T-cell (primary cell): ENCODE results near the gene MRGPRF. TPM values are rescaled to one million over a fixed set of nuclear protein-coding genes. Genes with fewer than 3 reads are reported as not detected.
A peak's percentile ranks its signal among the peaks of the same experiment; 100 is the strongest.

Experiments used
- ATAC-seq, 4 experiments: fragments of 200-7000 bp in 3 of 4; fragments of 150-1000 bp in 1 of 4; cut with Tn5 transposase; replicated peaks in 1 of 4; 1 replicate in 3 of 4; 2 replicates in 1 of 4; pipeline ENCODE4 v1.10.0; 2021; ENCODE audit warnings: moderate library complexity in 3 of 4, mild to moderate bottlenecking in 2 of 4, moderate number of reproducible peaks in 1 of 4
- CTCF ChIA-PET, 2 donors: fragments of 300-600 bp; sonication (Branson Sonifier 250); formaldehyde crosslinking; loops; one replicate each; lab custom pipeline; 2022; ENCODE audit warnings: antibody characterized with exemption in 2 of 2; lab: Charles Lee
- POLR2A ChIA-PET, 2 donors: fragments of 300-600 bp; sonication (Branson Sonifier 250); formaldehyde crosslinking; loops; one replicate each; lab custom pipeline; 2022; ENCODE audit warnings: antibody characterized with exemption in 2 of 2; lab: Charles Lee
- DNase-seq, 35 experiments: peaks; one replicate each; pipeline versions ENCODE4 v3.0.0 to v3.0.0-alpha.2; 2013 to 2023
- H3K27ac ChIP-seq: one replicate; pipeline ENCODE4 v1.5.1; 2013; ENCODE audit warnings: low read length
- H3K27me3 ChIP-seq, 2 experiments: replicated peaks in 1 of 2; 1 replicate in 1 of 2; 2 replicates in 1 of 2; pipeline versions ENCODE4 v1.6.1 to v1.7.0; 2013; ENCODE audit warnings: low read length in 1 of 2, mixed read lengths in 1 of 2; ENCODE audit not compliant: control insufficient read depth in 2 of 2, insufficient read depth in 2 of 2; ENCODE audit errors: extremely low read depth in 1 of 2
- H3K36me3 ChIP-seq, 2 donors: 1 replicate in 1 of 2; 2 replicates in 1 of 2; pipeline versions ENCODE4 v1.6.1 to v1.7.0; 2013; ENCODE audit warnings: low read length in 1 of 2; ENCODE audit not compliant: control insufficient read depth in 2 of 2, insufficient read depth in 1 of 2; ENCODE audit errors: extremely low read depth in 1 of 2
- H3K4me1 ChIP-seq, 2 experiments: 1 replicate in 1 of 2; 2 replicates in 1 of 2; pipeline versions ENCODE4 v1.6.1 to v1.7.0; 2013; ENCODE audit warnings: low read length in 2 of 2, mixed read lengths in 1 of 2; ENCODE audit not compliant: insufficient read depth in 2 of 2, control insufficient read depth in 1 of 2; ENCODE audit errors: extremely low read depth in 1 of 2
- H3K4me3 ChIP-seq, 2 donors: 1 replicate in 1 of 2; 2 replicates in 1 of 2; pipeline versions ENCODE4 v1.5.1 to v1.7.0; 2013; ENCODE audit warnings: mild to moderate bottlenecking in 2 of 2, low read length in 1 of 2, moderate library complexity in 1 of 2; ENCODE audit not compliant: control insufficient read depth in 1 of 2; ENCODE audit errors: extremely low read depth in 1 of 2
- H3K9me3 ChIP-seq: 2 replicates; pipeline ENCODE4 v1.7.0; 2013
- H3K27ac Mint-ChIP-seq, 2 donors: one replicate each; pipeline ENCODE4 v1.8.0; 2020 to 2021; ENCODE audit warnings: mild to moderate bottlenecking in 2 of 2, mixed read lengths in 2 of 2
- H3K27me3 Mint-ChIP-seq, 2 donors: one replicate each; pipeline ENCODE4 v1.8.0; 2021 to 2022; ENCODE audit warnings: mixed read lengths in 2 of 2
- H3K36me3 Mint-ChIP-seq: one replicate; pipeline ENCODE4 v1.8.0; 2021; ENCODE audit warnings: mixed read lengths
- H3K4me1 Mint-ChIP-seq, 3 donors: one replicate each; pipeline ENCODE4 v1.8.0; 2020 to 2022; ENCODE audit warnings: mixed read lengths in 3 of 3, mild to moderate bottlenecking in 1 of 3
- H3K4me3 Mint-ChIP-seq, 3 donors: one replicate each; pipeline ENCODE4 v1.8.0; 2020 to 2022; ENCODE audit warnings: mild to moderate bottlenecking in 3 of 3, mixed read lengths in 3 of 3, moderate library complexity in 3 of 3
- H3K9me3 Mint-ChIP-seq, 3 donors: one replicate each; pipeline ENCODE4 v1.8.0; 2020 to 2022; ENCODE audit warnings: mixed read lengths in 3 of 3
- WGBS: methylation state at CpG from one replicate; pipeline ENCODE4 v1.1.5; 2013; ENCODE audit warnings: missing lambda C conversion rate; ENCODE audit not compliant: insufficient coverage; 5-methylcytosine and 5-hydroxymethylcytosine counted together
- total RNA-seq, 35 experiments: library from RNA in 6 of 35; stranded (reverse) in 6 of 35; fragments of 120-200 nt in 1 of 35; gene quantifications; one replicate each; pipeline versions ENCODE4 v1.2.1 to v1.2.4 and lab custom pipeline; 2013 to 2026

Gene MRGPRF
- total RNA-seq, 5 donors from 2014 or later (not counting 1 experiment from before 2014, with no cell fraction given), result not detected

DNA sequence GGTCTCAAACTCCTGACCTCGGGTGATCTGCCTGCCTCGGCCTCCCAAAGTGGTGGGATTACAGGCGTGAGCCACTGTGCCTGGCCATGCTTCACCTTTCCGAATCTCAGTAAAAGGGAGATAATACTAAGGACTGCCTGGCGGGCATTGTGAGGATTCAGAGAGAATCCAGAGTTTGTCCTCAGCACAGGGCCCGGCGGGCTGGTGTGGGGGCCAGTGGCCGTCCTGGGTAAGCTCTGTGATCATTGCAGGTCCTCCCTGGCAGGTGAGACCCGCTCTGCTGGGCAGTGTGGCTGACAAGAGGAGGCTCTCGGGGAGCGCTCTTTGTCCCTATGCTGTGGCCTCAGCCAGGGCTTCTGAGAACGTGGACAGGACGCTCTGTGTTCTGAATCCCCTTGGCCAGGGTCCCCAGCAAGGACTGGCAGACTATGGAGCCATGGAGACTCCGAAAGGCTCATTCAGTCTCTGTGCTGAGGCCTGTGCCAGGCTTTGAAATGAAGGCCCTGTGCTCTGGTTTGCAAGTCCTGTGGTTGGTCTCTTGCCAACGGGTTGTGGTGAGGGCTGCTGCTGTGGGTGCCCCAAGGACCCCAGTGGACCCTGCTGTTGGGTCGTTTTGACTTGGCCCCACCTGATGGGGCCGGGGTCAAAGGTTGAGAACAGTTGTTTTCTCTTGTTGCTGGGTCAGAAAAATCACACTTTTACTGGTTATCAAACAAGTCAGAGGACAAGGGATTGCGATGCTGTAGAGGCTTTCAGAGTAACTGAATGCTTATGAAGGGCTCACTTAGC is 37.7 kb upstream of the MRGPRF start:
- H3K9me3 ChIP-seq, result no peaks in the 10 kb centered on the region
- ChIA-PET POLR2A (no interaction called here), CTCF (no interaction called here)
- H3K4me1 ChIP-seq, result peaks cover 10 to 55% of the 10 kb centered on the region in 2 experiments
- Mint-ChIP-seq H3K4me3 (peak overlapping the region; percentile 70 to 81 (median 76)), H3K36me3 (peaks cover 3% of the 10 kb centered on the region), H3K27ac (peak overlapping the region in 1 of 2 donors; percentile 73), H3K27me3 (no peaks in the 10 kb centered on the region), H3K4me1 (peaks cover 23 to 43% (median 25%) of the 10 kb centered on the region in 3 donors), H3K9me3 (no peaks in the 10 kb centered on the region)
- ATAC-seq, result no peak
- WGBS, result 96% methylated on average over 16 of the region's 18 CpGs
- no peak overlapping the region for H3K27ac ChIP-seq
- no peaks in the 10 kb centered on the region for H3K27me3 ChIP-seq
- H3K36me3 ChIP-seq, result peaks cover 2 to 5% of the 10 kb centered on the region in 2 donors
- no peak overlapping the region for H3K4me3 ChIP-seq
- no peak for DNase-seq

DNA sequence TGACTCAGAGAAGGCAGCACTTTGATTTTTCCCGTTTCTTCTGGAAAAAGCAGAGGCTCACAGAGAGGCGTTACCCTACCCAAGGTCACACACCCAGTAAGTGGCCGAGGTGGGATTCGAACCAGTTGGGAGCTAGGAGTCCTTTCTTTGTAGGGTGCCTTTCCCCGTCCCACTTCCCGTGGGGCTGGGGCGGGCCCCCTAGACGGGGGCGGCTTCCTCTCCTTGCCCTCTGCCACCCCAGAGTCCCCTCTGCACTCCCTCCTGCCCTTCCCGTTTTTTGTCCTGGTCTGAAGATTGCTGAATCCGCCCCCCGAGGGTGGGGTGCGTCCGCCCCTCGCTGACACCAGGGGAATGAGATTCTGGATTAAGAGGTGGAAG is 36.4 kb upstream of the MRGPRF start:
- H3K4me3 ChIP-seq, result peak overlapping the region; percentile 60 to 72
- no peaks in the 10 kb centered on the region for H3K36me3 ChIP-seq
- no peaks in the 10 kb centered on the region for H3K9me3 ChIP-seq
- POLR2A ChIA-PET, result no interaction called here
- Mint-ChIP-seq H3K36me3 (no peaks in the 10 kb centered on the region), H3K27ac (peak overlapping the region; percentile 69 to 84), H3K4me3 (peak overlapping the region; percentile 70 to 81 (median 76)), H3K9me3 (no peaks in the 10 kb centered on the region), H3K4me1 (peaks cover 23 to 39% (median 25%) of the 10 kb centered on the region in 3 donors), H3K27me3 (no peaks in the 10 kb centered on the region)
- H3K27me3 ChIP-seq, result peaks cover 0 to 2% of the 10 kb centered on the region in 2 experiments
- peaks cover 10 to 43% of the 10 kb centered on the region in 2 experiments for H3K4me1 ChIP-seq
- CTCF ChIA-PET, result no interaction called here
- WGBS, result 0% methylated on average over 4 of the region's 15 CpGs
- no peak for ATAC-seq
- peak overlapping the region; percentile 57 for H3K27ac ChIP-seq
- DNase-seq, result peak in 6 of 35 experiments; percentile 7 to 35 (median 20)

DNA sequence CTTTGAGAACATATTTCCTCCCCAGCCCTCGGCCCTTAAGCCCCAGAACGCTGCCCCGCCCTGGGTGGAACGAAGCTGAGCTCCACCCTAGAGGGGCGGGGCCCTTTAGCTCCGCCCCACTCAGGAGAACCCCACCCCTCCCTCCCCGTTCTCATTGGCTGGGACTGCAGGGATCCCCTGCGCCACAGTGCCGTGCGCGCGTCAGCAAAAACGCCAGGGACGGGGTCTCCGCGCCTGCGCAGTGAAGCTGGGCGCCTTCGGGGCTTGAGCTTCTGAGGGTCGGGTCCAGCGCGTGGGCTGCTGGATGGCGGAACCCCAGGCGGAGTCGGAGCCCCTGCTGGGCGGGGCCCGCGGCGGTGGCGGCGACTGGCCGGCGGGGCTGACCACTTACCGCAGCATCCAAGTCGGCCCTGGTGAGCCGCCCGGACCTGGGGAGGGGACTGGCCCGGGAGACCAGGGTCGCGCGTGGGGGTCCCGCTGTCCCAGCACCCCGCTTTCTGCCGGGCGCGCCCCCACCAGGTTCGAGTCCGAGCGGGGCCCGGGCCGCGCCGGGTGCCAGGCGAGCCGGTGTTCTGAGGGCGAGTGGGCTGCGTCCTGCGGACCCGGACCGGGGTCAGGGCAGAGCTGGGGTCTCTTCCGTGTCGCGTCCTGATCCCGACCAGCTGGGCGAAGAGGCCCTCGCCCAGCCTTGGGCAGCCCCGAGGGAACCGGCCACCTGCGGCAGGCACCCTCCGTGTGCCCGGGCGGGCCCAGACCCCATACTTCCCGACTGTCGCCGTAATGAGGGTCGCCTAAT is 35.8 kb upstream of the MRGPRF start, which contains the start of gene TPCN2:
TPCN2 (plus strand) TSS at position 239 of the 796 bp plus-strand sequence; CDS start at position 305, 66 bp downstream.
- H3K27ac Mint-ChIP-seq, result peak within 1 kb of the TSS; percentile 69 to 84
- CTCF ChIA-PET, result no interaction called here
- Histone ChIP-seq H3K36me3 (no peaks in the 10 kb centered on the region), H3K4me1 (peaks cover 10 to 43% of the 10 kb centered on the region in 2 experiments), H3K27me3 (peaks cover 0 to 2% of the 10 kb centered on the region in 2 experiments), H3K4me3 (peak within 1 kb of the TSS; percentile 60 to 72), H3K9me3 (no peaks in the 10 kb centered on the region), H3K27ac (peak within 1 kb of the TSS; percentile 57)
- DNase-seq (peak; percentile 79 to 96 (median 89)), ATAC-seq (peak; percentile 97 to 99 (median 98))
- H3K36me3 Mint-ChIP-seq, result no peaks in the 10 kb centered on the region
- peak within 1 kb of the TSS; percentile 71 to 81 (median 76) for H3K4me3 Mint-ChIP-seq
- no peaks in the 10 kb centered on the region for H3K9me3 Mint-ChIP-seq
- POLR2A ChIA-PET, result no interaction called here
- under 1% methylated on average over 73 of the region's 76 CpGs for WGBS
- H3K4me1 Mint-ChIP-seq, result peaks cover 23 to 37% (median 25%) of the 10 kb centered on the region in 3 donors
- peaks cover 0 to 3% of the 10 kb centered on the region in 2 donors for H3K27me3 Mint-ChIP-seq

DNA sequence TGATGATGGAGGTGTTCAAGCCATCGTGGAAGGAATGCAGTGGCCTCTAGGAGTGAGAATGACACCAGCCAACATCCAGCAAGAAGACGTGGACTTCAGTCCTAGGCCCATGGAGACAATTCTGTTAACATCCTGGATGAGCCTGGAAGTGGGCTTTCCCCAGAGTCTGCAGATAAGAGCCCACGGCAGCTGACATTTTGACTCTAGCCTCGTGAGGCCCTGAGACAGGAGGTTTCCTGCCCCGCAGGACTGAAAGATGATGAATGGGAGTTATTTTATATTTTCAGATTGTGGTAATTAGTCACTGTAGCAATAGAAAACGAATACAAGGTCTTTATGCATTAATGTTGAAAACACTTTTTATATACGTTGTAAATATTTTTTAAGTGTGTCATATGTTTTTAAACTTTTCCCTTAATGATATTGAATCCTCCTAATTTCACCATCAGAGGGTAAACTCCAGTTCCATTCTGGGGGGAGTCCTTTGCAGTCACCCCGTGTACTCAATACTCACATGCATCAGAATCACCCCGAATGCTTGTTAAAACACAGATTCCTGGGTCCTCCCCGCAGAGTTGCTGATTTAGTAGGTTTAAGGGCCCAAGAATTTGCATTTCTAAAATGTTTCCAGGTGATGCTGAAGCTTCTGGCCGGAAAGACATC is 35.1 kb upstream of the MRGPRF start:
- POLR2A ChIA-PET, result no interaction called here
- CTCF ChIA-PET, result no interaction called here
- Mint-ChIP-seq H3K9me3 (no peaks in the 10 kb centered on the region), H3K4me3 (peak overlapping the region; percentile 71 to 79 (median 76)), H3K4me1 (peaks cover 23 to 35% (median 25%) of the 10 kb centered on the region in 3 donors), H3K27me3 (peaks cover 0 to 3% of the 10 kb centered on the region in 2 donors), H3K36me3 (no peaks in the 10 kb centered on the region), H3K27ac (peak overlapping the region; percentile 68 to 72)
- Histone ChIP-seq H3K27ac (peak overlapping the region; percentile 57), H3K27me3 (peaks cover 2 to 5% of the 10 kb centered on the region in 2 experiments), H3K4me1 (peaks cover 10 to 43% of the 10 kb centered on the region in 2 experiments), H3K9me3 (no peaks in the 10 kb centered on the region), H3K36me3 (no peaks in the 10 kb centered on the region), H3K4me3 (peak overlapping the region in 1 of 2 donors; percentile 60)
- ATAC-seq (peak in 1 of 4 experiments; percentile 32), DNase-seq (peak in 1 of 35 experiments; percentile 19)
- WGBS, result 25% methylated on average over 7 of the region's 11 CpGs

DNA sequence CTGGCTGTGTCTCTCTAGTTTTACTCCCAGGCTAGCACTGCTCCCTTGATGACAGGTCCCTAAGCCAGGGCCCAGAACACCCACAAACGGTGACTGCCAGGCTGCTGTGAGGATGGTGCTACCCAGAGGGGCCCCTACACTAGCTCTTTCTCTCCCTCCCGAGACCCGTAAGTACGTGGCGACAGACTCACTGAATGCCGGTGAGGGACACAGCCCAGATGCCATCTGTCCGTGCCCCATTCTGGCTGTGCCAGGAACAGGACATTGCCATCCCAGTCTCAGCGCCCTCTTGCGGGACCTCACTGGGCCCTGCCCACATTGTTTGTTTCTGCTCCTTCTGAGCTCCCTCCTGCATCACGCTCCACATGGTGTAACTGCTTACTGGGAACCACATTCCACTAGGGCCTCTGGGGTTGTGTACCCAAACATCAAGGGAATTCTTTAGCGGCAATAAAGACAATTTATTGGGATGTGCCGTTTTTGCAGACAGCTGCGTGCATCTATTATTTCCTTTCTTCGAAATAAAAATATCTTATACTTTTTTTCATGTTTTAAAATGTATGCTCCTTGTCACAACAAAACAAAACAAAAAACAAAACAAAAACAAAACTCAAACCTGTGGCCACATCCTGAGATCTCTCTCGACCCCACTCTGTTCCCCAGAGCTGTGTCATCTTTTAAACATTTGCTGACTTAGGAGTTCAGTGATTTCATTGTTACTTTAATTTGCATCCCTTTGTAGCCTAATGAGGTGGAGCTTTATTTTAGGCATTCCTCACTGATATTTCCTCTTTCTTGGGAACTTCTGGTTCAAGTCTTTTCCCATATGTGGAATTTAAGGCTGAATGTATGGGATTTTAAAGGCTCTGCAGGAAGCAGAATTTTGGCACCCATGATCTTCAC is 31.3 kb upstream of the MRGPRF start:
- WGBS, result 49% methylated on average over 11 of the region's 15 CpGs
- H3K27ac Mint-ChIP-seq, result no peak overlapping the region
- H3K4me3 Mint-ChIP-seq, result no peak overlapping the region
- ChIA-PET CTCF (interaction anchor here in 1 of 2 donors (1.0 kb wide), 1 partner anchor 88 kb away, joined by 3 read pairs; no protein-coding TSS in a partner anchor), POLR2A (no interaction called here)
- peaks cover 0 to 8% (median 4%) of the 10 kb centered on the region in 3 donors for H3K4me1 Mint-ChIP-seq
- Histone ChIP-seq H3K27ac (no peak overlapping the region), H3K4me1 (peaks cover 5 to 10% of the 10 kb centered on the region in 2 experiments), H3K27me3 (peaks cover 2 to 11% of the 10 kb centered on the region in 2 experiments), H3K4me3 (no peak overlapping the region), H3K36me3 (no peaks in the 10 kb centered on the region), H3K9me3 (no peaks in the 10 kb centered on the region)
- H3K36me3 Mint-ChIP-seq, result no peaks in the 10 kb centered on the region
- ATAC-seq, result no peak
- DNase-seq, result peak in 3 of 35 experiments; percentile 9 to 31 (median 17)
- peaks cover 0 to 3% of the 10 kb centered on the region in 2 donors for H3K27me3 Mint-ChIP-seq
- H3K9me3 Mint-ChIP-seq, result no peaks in the 10 kb centered on the region
